ENCODE results near the gene TMEM198.
A peak's percentile ranks its signal among the peaks of the same experiment; 100 is the strongest.

The TMEM198 gene

DNA sequence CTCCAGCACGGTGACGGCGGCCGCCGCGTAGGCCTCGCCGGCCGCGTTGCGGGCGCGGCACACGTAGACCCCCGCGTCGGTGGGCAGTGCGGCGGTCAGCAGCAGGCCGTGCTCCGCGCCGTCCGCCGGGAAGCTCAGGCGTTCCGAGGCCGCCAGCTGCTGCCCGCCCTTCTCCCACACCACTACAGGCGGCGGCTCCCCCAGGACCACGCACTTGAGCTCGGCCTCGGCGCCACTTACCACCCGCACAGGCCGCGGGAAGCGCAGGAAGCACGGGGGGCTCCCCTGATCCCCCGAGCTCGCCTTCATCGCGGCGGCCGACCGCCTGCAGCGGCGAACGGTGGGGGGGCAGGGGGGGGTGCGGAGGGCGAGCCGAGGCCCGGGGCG lies 27.1 kb downstream of the TMEM198 start:
- H3K4me3 ChIP-seq (ENCODE audit: low read depth, low read length), result peak overlapping the region; percentile 58
- in situ Hi-C loops (cut with HindIII; ENCODE audit: low sequenced_read_pairs), result no loop called here
- TF ChIP-seq, protein P1, sequence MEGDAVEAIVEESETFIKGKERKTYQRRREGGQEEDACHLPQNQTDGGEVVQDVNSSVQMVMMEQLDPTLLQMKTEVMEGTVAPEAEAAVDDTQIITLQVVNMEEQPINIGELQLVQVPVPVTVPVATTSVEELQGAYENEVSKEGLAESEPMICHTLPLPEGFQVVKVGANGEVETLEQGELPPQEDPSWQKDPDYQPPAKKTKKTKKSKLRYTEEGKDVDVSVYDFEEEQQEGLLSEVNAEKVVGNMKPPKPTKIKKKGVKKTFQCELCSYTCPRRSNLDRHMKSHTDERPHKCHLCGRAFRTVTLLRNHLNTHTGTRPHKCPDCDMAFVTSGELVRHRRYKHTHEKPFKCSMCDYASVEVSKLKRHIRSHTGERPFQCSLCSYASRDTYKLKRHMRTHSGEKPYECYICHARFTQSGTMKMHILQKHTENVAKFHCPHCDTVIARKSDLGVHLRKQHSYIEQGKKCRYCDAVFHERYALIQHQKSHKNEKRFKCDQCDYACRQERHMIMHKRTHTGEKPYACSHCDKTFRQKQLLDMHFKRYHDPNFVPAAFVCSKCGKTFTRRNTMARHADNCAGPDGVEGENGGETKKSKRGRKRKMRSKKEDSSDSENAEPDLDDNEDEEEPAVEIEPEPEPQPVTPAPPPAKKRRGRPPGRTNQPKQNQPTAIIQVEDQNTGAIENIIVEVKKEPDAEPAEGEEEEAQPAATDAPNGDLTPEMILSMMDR (IDR thresholded peaks at IDR 0.05; ENCODE audit: low read depth, low read length, missing control alignments), result no peak
- no peak for DNase-seq (ENCODE audit: low read depth)

DNA sequence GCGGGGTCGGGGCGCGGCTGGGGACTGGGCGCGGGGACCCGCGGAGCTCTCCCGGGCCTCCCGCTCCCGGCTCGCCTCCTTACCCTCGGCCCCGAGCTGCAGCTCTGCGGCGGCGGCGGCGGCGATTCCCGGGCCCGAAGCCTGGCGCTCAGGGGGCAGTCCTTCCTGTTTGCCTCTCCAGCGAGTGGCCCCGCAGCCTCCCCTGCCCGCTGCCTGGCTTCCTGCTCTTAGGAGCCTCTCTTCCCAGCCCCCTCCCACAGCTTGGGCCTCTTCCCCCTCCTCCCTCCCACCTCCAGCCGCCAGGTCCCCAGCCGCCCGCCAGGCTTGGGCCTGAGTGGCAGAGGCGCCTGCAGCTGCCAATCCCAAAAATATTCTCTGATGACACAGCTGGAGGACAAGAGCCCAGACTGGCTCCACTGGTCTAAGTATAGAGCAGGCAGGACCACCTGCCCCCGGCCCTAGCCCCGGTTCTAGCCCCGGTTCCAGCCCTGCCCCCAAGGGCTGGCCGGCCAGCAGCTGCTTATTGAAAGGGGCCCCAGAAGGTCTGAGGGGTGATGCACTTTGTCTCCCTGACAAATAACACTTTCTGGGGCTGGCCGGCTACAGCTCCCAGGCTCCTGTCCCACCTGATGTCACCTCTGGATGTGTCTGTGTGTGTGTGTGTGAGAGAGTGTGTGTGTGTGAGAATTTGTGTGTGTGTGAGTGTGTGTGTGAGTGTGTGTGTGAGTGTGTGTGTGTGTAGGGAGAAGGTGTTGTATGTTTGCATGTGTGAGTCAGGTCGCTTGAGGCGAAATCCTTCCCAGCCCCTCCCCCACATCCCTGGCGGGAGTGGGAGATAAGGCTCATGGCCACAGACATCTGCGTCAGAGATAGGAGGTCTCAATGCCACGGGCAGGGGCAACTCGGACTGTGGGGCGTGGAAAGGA lies 27.7 kb downstream of the TMEM198 start, which contains the start of gene OBSL1:
Gene OBSL1 (minus strand): TSS at position 229 of the 926 bp plus-strand sequence. CDS start 307 bp downstream, outside the sequence.
- peak; percentile 34 for DNase-seq (ENCODE audit: low read depth)
- TF ChIP-seq, protein P1 (IDR thresholded peaks at IDR 0.05; ENCODE audit: low read depth, low read length, missing control alignments), result no peak
- in situ Hi-C loops (cut with HindIII; ENCODE audit: low sequenced_read_pairs), result no loop called here

DNA sequence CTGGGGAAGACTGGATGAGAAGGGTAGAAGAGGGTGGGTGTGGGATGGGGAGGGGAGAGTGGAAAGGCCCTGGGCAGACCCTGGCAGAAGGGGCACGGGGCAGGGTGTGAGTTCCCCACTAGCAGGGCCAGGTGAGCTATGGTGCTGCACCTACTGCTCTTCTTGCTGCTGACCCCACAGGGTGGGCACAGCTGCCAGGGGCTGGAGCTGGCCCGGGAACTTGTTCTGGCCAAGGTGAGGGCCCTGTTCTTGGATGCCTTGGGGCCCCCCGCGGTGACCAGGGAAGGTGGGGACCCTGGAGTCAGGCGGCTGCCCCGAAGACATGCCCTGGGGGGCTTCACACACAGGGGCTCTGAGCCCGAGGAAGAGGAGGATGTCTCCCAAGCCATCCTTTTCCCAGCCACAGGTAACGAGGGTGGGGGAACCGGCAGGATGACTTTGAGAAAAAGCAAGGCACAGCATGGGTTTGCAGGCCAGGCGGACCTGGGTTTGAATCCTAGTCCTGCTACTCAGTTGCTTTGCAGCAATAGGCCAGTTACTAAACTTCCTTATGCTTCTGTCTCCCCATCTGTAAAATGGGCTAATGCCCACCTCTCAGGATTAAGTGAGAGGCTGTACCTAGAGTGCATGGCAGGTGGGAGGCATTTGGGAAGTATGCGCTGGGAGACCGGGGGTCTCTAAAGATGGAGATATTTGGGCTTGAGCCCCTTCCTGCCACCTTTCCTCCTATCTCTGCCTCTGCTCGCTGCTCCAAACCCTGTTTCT lies 28.6 kb downstream of the TMEM198 start, which contains the start of gene INHA:
Gene INHA (plus strand): TSS at position 74 of the 765 bp plus-strand sequence. CDS start 65 bp downstream, at position 139.
- H3K4me3 ChIP-seq (ENCODE audit: low read depth, low read length), result peak within 1 kb of the TSS; percentile 58
- TF ChIP-seq, protein P1 (IDR thresholded peaks at IDR 0.05; ENCODE audit: low read depth, low read length, missing control alignments), result no peak
- in situ Hi-C loops (cut with HindIII; ENCODE audit: low sequenced_read_pairs), result no loop called here
- DNase-seq (ENCODE audit: low read depth), result no peak

More for the DNA sequence above, 27.7 kb downstream of the TMEM198 start, which contains the start of gene OBSL1:
- H3K4me3 ChIP-seq (ENCODE audit: low read depth, low read length), result peak within 1 kb of the TSS; percentile 58

DNA sequence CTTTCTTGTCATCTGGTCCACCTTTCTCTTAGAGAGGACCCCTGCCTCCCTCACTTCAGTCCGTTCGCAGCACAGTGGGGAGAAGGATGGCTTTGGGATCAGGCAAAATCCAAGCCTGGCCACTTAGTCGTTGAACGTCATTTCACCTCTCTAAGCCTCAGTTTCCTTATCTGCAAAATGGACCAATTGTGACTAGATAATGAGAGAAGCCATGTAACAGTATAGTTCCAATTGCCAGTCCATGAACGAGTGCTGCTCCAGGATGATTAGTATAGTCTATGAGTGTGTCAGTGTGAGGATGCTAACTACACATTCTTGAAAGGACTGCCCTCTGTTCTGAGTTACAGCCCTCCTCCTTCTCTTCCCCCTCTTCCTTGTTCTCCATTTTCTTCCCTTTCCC lies 29.3 kb downstream of the TMEM198 start:
- DNase-seq (ENCODE audit: low read depth), result no peak
- in situ Hi-C loops (cut with HindIII; ENCODE audit: low sequenced_read_pairs), result no loop called here

DNA sequence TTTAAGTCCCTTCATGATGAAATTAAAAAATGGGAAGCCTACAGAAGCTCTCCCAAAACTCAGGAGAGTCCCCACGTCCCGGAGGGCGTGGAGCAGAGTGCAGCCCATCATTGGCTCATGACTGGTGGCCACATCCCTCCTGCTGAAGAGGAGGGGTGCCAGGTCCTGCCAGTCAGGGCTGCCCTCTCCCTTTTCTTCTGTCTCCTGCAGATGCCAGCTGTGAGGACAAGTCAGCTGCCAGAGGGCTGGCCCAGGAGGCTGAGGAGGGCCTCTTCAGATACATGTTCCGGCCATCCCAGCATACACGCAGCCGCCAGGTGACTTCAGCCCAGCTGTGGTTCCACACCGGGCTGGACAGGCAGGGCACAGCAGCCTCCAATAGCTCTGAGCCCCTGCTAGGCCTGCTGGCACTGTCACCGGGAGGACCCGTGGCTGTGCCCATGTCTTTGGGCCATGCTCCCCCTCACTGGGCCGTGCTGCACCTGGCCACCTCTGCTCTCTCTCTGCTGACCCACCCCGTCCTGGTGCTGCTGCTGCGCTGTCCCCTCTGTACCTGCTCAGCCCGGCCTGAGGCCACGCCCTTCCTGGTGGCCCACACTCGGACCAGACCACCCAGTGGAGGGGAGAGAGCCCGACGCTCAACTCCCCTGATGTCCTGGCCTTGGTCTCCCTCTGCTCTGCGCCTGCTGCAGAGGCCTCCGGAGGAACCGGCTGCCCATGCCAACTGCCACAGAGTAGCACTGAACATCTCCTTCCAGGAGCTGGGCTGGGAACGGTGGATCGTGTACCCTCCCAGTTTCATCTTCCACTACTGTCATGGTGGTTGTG lies 30.9 kb downstream of the TMEM198 start:
- in situ Hi-C loops (cut with HindIII; ENCODE audit: low sequenced_read_pairs), result no loop called here
- no peak for DNase-seq (ENCODE audit: low read depth)
- no peak overlapping the region for H3K4me3 ChIP-seq (ENCODE audit: low read depth, low read length)
- TF ChIP-seq, protein P1 (IDR thresholded peaks at IDR 0.05; ENCODE audit: low read depth, low read length, missing control alignments), result no peak

More for the DNA sequence above, 29.3 kb downstream of the TMEM198 start:
- no peak overlapping the region for H3K4me3 ChIP-seq (ENCODE audit: low read depth, low read length)
- TF ChIP-seq, protein P1 (IDR thresholded peaks at IDR 0.05; ENCODE audit: low read depth, low read length, missing control alignments), result no peak

All from astrocyte of the cerebellum (primary cell).